ENCODE measurements around the gene MED13L. TPM values are rescaled to one million over a fixed set of nuclear protein-coding genes. Genes with fewer than 3 reads are reported as not detected.

Gene MED13L
- total and polyA plus RNA-seq, 8 donors: 92.4 to 123 (median 97.0) TPM

- ATAC-seq (no peak), DNase-seq (no peak)
- intact Hi-C loops (cut with DNase I): no loop called here
- no peak overlapping the region for H3K27ac ChIP-seq
- H3K4me1 ChIP-seq: peaks cover 12 to 70% of the 10 kb centered on the region in 2 donors
- no peak overlapping the region for H3K4me3 ChIP-seq
- H3K27me3 ChIP-seq: no peaks in the 10 kb centered on the region
- no peak for TF ChIP-seq CTCF (IDR thresholded peaks at IDR 0.05)
- H3K9me3 ChIP-seq: no peaks in the 10 kb centered on the region
- H3K36me3 ChIP-seq: no peaks in the 10 kb centered on the region
Observed at GRCh38 chr12:116157845-116158267, 119.6 kb downstream of the MED13L start.

GRCh38 chr12:116156614-116157013 is 120.9 kb downstream of the MED13L start:
- H3K27ac ChIP-seq: no peak overlapping the region
- intact Hi-C loops (cut with DNase I): no loop called here
- H3K27me3 ChIP-seq: no peaks in the 10 kb centered on the region
- no peaks in the 10 kb centered on the region for H3K36me3 ChIP-seq
- TF ChIP-seq CTCF (IDR thresholded peaks at IDR 0.05): no peak
- DNase-seq (no peak), ATAC-seq (no peak)
- no peaks in the 10 kb centered on the region for H3K9me3 ChIP-seq
- no peak overlapping the region for H3K4me3 ChIP-seq
- H3K4me1 ChIP-seq: peaks cover 20 to 78% of the 10 kb centered on the region in 2 donors

GRCh38 chr12:116155383-116155782 is 122.1 kb downstream of the MED13L start:
- peaks cover 20 to 67% of the 10 kb centered on the region in 2 donors for H3K4me1 ChIP-seq
- TF ChIP-seq CTCF (IDR thresholded peaks at IDR 0.05): no peak
- no peak overlapping the region for H3K27ac ChIP-seq
- ATAC-seq (no peak), DNase-seq (no peak)
- H3K4me3 ChIP-seq: no peak overlapping the region
- H3K27me3 ChIP-seq: no peaks in the 10 kb centered on the region
- H3K9me3 ChIP-seq: no peaks in the 10 kb centered on the region
- no peaks in the 10 kb centered on the region for H3K36me3 ChIP-seq
- intact Hi-C loops (cut with DNase I): no loop called here

GRCh38 chr12:116153983-116154382 is 123.5 kb downstream of the MED13L start:
- H3K27me3 ChIP-seq: no peaks in the 10 kb centered on the region
- no peaks in the 10 kb centered on the region for H3K9me3 ChIP-seq
- H3K27ac ChIP-seq: no peak overlapping the region
- DNase-seq (no peak), ATAC-seq (no peak)
- H3K36me3 ChIP-seq: no peaks in the 10 kb centered on the region
- H3K4me1 ChIP-seq: peaks cover 23 to 67% of the 10 kb centered on the region in 2 donors
- no peak overlapping the region for H3K4me3 ChIP-seq
- TF ChIP-seq CTCF (IDR thresholded peaks at IDR 0.05): no peak
- intact Hi-C loops (cut with DNase I): no loop called here

- peak; percentile 45 for ATAC-seq
- Histone ChIP-seq H3K27ac (peak overlapping the region in 1 of 2 donors; percentile 28), H3K36me3 (no peaks in the 10 kb centered on the region), H3K4me1 (peaks cover 23 to 65% of the 10 kb centered on the region in 2 donors), H3K9me3 (no peaks in the 10 kb centered on the region), H3K27me3 (no peaks in the 10 kb centered on the region), H3K4me3 (no peak overlapping the region)
- no peak for TF ChIP-seq CTCF (IDR thresholded peaks at IDR 0.05)
- no peak for DNase-seq
- intact Hi-C loops (cut with DNase I): no loop called here
Observed at GRCh38 chr12:116153113-116153512, 124.4 kb downstream of the MED13L start.

Data from left lung (tissue), 10 donors.